Erythroblast (primary cell): ENCODE measurements around the gene OBSL1.
A peak's percentile ranks its signal among the peaks of the same experiment; 100 is the strongest.

Experiments used
- DNase-seq, 2 experiments: peaks; one replicate each; lab custom pipeline; 2025; lab: John Stamatoyannopoulos, UW
- GATA1 ChIP-seq: IDR thresholded peaks from 2 replicates; pipeline ENCODE4 v1.6.1; 2011; ENCODE audit warnings: low read depth, mild to moderate bottlenecking, control low read depth, low read length, moderate library complexity
- POLR2A ChIP-seq: IDR thresholded peaks from 2 replicates; pipeline ENCODE4 v1.6.1; 2011; ENCODE audit warnings: mild to moderate bottlenecking, low read length

Gene OBSL1

DNA sequence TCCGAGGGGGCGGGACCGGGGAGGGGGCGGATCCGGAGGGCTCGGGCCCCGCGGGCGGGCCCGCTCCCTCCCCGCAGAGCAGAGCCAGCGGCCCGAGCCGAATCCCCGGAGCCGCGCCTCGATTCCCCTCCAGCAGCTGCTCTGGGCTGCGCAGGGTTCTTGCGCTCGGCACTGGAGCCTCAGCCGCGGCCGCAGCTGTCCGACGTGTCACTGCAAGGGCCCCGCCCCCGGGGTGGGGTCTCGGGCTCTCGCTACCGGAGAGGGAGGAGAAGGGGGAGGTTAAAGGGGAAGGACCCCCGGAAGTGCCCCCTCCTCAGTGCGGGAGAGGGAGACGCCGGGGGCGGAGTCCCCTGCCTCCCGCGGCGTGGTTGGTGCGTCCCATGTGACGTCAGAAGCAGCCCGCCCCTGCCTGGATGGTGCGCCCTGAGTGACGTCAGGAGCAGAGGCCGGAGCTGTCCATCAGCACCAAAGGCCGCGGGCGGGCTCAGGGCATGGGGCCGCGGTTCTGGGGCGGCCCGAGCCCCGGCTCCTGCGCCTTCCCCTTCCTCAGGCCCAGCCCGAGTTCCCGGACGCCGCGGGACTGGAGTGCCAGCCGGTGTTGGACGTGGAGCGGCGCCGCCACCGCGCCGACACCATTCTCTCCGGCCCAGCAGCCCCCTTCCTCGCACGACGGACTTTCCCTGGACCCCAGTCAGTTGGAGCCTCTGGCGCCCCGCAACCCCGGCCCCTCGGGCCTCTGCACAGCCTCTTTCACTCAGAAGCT lies 27.6 kb downstream of the OBSL1 start, which contains the start of the genes CHPF and TMEM198:
Gene CHPF, minus strand, starts transcription at position 214 of the 763 bp plus-strand sequence. CDS start 271 bp downstream, outside the sequence.
Gene TMEM198, plus strand, starts transcription at position 433 of the 763 bp plus-strand sequence. CDS start 700 bp downstream, outside the sequence.
- DNase-seq = peak; percentile 93 to 94
- TF ChIP-seq GATA1 (no peak), POLR2A (no peak)

DNA sequence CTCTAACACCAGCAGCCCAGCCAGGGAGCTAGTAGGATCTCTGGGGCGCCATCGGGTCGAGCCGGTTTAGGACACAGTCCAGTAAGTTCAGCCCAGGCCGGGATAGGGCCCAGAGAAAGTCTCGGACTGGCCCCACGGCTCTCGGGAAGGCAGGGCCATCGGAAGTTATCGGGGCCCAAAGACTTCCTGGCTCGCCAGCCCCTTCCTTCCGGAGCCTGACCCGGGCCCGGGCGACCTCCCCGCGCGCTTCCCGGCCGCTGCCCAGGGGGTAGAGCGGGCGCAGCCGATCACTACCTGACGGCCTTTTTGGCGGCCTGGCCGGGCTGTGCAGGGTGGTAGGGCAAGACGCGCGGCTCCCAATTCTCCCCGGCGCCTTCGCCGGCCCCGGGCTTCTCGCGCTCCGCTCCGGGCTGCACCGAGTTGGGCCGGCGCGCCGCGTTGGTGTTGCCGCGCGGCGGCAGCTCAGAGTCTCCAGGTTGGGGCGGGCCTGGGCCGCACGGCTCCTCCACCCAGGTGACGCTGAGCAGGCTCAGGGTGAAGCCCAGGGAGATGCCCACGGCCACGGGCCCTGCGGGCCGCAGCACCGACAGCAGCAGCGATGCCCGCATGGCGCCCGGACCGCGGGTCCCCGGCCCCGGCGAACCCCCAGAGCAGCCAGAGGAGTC lies 28.3 kb downstream of the OBSL1 start:
- TF ChIP-seq POLR2A = no peak
- TF ChIP-seq GATA1 = no peak
- peak in 1 of 2 experiments; percentile 54 for DNase-seq

DNA sequence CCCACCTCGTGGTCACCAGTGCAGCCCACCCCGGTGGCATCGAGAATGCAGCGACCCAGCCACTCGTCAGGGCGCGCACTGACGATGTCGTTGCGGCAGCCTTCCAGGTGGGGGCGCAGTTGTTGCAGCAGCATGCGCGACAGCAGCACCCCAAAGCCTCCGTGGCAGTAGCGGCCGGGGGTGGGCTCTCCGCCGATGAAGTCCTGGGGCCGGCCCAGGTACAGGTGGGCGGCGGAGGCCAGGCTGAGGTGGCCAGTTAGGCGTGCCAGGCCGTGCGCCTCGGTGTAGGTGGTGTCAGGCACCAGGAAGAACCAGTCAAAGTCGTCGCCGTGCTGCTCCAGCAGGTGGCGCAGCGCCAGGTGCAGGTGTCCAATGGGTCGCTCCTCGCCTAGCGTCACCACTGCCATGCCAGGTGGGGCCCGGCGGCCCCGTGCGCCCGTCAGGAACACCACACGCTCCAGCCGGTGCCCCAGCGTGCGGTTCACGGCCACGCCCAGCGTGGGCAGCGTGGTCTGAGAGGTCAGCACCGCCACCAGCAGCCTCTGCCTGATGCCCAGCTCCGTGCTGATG lies 29.6 kb downstream of the OBSL1 start:
- peak; percentile 86 to 92 for DNase-seq
- TF ChIP-seq GATA1 (no peak), POLR2A (no peak)

DNA sequence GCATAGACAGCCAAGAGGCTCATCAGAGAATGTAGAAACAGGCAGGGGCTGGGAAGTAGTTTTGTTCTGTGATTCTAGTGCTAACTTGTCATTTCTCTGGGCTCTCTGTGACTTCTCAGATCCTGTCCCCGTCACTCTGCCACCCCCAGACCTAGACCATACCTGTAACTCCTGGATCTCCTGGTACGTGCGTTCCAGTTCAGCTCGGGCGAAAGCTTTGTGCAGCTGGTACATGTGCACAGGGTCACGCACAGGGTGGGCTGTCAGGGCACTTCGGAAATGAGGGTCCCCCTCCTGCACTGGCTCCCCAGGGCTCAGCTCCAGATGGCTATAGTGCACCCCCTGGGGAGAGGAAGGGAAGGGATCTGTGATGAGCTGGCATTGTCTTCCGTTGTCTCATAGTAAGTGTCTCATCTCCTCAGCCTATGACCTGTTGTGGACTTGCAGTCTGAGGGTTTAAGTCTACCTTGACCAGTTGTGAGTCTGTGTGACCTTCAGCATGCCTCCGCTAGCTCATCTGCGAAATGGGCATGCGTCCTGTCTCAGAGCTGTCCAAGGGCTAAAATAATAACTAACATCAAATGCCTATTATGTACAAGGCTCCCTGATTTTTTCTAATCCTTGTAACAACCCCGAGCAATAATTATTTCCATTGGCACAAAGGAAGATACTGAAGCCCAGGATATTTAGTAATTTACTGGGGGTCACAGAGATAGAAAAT lies 30.4 kb downstream of the OBSL1 start:
- no peak for TF ChIP-seq GATA1
- no peak for TF ChIP-seq POLR2A

DNA sequence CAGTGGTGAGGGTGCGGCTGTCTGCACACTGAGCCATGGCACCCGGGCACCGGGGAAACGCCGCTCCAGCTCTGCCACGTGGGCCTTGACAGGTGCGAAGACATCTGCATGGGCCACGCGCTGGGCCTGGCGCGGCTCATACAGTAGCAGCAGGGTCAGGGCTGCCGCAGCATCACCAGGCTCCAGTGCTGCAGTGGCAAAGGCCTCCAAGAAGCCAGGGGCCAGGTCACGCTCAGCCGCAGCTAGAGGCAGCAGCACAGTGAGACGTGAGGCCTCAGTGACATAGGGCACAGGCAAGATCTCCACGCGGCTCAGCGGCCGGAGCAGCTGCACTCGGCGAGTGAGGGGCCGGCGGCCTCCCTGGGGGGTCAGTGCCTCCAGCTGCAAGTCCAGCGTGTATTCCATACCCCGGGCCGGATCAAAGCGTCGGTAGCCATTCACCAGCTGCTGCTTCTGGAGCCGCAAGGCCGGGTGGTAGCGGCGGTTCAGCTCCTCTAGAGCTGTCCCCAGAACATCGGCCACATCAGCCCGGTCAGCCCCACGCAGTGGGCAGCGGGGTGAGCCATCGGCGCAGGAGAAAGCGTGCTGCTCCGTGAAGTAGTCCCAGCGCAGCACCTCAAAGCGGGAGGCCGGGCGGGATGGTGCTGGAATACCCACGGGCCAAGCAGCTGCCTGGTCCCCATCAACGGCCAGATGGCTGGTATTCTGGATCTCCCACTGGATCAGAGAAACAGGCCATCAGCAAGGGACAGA lies 31.2 kb downstream of the OBSL1 start:
- TF ChIP-seq POLR2A = no peak
- no peak for TF ChIP-seq GATA1
- DNase-seq = no peak

More for the DNA sequence above, 30.4 kb downstream of the OBSL1 start:
- DNase-seq = no peak

DNA sequence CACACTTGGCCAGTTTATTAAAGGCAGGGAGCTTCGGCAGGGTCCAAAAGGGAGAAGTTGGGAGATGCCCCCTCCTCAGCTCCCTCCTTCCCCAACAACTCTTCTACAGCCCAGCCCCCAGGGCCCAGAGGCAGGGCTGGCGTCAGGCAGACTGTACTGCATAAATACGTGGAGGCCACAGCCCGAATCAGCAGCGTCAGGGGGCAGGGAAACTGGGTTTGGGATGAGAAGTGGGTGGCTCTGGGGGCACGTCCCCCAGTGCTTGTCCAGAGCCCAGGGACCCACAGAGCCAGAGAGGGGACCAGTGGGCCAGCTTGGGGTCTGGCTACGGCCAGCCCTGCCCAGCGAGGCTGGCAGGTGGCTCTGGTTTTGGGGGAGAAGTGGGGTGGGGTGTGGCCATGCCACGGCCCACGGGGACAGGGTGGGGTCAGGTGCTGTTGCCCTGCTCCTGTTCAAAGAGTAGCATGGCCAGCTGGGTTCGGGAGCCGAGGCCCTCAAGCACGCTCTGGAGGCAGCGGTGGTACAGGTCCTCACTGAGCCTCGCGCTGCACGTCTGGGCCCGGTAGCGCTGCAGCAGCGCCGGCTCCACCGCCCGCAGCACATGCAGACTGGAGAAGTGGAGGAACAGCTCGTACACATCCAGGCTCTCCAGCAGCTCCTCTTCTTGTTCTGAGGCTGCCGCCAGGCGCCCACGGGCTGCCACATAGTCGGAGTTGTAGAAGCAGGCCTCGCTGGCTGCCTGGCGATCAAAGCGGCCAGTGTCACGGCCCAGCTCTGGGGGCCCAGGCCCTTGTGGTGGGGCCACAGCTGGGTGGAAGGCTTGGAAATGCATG lies 32.2 kb downstream of the OBSL1 start:
- DNase-seq = no peak
- TF ChIP-seq GATA1 (no peak), POLR2A (no peak)

DNA sequence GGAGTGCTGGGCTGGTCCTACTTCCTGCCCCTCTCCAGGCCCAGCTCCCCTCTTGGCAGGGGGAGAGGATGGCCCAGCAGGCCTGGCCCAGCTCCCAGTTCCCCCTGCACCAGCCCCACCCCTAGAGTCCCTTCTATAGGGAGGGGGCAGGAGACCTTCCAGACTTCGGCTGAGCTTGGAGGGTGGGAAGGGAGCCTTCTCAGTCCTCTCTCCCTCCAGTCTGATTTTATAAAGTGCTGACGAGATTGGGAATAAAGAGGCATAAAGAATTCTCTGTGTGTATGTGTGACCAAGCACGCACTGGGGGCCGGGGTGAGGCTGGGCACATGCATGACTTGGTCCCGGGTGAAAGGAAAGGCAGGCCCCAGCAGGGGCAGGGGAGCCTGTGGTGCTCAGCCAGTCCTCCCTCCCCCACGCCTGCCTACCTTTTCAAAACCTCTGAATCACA lies 32.8 kb downstream of the OBSL1 start:
- no peak for DNase-seq
- no peak for TF ChIP-seq GATA1

DNA sequence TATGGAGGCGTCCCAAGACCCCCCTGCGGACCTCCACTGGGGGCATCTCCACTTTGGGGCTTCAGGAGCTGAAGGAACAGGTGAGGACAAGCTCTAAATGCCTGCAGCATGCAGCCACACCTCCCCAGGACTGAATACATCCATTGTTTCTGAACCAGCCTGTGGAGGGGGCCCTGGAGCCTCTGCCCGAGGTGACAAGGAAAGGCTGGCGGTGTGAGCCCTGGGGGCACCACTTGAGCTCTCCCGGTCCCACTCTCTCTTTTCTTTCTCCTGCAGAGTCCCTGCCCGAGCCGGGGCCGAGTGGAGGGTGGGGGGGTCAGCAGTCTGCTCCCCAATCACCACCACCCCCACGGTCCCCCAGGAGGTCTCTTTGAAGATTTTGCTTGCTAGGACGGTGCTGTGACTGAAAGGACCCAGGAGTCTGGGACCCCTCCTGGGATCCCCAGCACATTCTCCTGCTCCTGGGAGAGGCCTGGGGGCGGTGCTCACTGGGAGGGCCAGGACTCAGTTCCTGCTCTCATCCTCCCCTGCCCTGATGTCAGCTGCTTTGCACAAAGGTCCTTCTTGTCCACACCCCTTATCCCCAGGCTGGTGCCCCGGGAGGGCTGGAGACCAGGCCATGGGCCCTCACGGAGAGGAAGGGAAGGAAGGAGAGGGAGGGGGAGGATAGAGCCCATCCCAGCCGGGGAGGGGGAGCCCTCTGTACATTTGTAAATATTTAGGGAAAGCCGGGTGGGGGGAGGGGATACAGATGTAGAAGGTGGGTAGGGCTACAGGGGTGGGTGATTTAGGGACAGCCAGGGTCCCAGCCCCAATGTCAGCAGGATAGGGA lies 33.5 kb downstream of the OBSL1 start:
- TF ChIP-seq GATA1 = no peak
- no peak for TF ChIP-seq POLR2A
- no peak for DNase-seq

DNA sequence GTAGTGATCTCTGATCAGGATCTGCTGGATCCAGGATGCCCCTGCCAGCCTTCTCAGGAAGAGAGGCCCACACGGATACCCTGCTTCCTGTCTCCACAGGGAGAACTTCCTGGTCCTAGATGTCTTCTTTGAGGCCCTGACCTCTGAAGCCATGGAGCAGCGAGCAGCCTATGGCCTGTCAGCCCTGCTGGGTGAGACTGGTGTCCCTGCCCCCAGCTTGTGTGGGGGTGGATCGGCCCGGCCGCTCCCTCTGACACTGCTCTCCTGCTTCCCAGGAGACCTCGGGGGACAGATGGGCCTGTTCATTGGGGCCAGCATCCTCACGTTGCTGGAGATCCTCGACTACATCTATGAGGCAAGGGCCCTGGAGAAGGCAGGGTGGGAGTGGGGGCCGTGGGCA lies 34.4 kb downstream of the OBSL1 start:
- no peak for DNase-seq
- TF ChIP-seq POLR2A (no peak), GATA1 (no peak)

DNA sequence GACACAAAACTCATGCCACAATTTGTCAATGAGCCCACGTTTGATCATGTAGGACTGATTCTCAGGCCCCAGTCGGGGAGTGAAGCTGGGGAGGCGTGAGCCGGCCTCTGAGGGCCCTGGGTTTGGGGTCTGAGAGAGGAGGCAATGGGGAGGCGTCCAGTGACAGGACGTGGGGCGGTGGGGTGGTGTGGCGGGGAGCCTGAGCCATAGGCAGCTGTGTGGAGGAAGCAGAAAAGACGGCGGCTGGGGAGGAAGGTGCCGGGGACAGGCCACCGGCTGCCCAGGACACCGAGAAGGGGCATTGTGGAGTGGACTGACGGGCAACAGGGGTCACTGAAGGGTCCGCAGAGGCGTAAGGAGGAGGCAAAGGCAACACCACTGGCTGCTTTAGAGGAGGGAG lies 34.9 kb downstream of the OBSL1 start:
- TF ChIP-seq POLR2A (no peak), GATA1 (no peak)
- no peak for DNase-seq
